GM19438 (cell line): ENCODE data around the gene INPP4A.

ENCODE experiments used
- ATAC-seq: cut with Tn5 transposase; IDR thresholded peaks from one replicate; pipeline ENCODE4 v1.9.1; 2021; ENCODE audit warnings: low read depth; ENCODE audit not compliant: unreplicated experiment

Gene INPP4A

DNA sequence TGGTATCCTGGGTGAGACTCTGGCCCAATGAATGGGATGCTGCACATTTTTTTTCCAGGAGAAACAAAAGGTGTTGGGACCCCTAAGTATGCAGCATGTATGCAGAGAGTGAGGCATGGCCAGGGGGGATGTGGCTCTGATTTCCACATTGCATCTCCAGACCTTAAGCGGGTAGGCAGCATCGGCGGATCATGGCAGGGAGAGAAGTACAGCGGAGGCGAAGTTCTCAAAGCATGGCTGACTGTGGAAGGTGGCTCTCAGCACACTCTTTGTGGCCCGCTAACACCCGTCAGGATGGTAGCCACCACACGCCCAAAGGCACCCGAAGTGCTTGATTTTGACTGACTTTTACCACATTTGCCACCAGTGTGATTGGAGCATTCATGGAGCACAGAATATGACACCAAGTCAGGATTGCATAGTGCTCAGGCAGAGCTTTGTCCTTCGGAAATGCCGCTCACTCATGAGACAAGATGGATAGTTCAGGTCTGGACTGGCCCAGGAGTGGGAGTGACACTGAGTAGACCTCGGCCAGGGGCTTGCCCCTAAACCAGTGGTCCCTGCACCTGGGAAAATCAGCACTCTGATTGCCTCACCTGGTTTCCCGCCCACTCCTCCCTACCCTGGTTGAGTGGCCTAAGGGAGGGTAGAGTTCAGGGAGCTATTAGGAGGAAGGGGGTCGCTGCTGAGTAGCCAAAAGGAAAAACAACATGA, 14.2 kb downstream of the INPP4A start:
- ATAC-seq = no peak

DNA sequence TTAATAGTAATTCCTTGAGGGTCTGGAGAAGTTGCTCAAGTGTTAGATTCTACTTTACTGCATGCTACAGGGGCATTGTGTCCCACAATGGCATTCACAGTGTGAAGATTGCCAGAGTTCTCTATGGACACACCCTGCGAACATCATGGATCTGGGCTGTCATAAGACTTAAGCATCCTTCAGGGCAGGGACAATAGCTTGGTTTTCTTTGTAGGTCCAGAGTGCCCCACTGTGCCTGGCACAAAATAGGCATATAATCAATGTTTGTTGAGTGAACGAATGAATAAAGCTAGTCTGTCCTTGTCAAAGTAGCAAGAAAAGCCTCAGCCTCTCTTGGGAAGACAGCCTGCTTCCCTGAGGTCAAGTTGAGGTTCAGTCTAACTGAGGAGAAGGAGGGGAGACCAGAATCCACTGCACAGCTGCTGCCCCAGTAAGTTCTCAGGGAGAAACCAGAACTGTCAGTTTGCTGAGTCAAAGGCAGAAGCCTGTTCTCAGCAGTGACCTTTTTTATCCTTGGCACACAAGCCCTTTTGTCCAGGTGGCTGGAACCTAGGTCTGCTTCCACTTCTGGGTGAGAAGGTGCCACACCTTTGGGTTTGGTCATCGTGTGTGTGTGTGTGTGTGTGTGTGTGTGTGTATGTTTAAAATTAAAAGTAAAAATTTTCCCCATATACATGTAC, 15.0 kb downstream of the INPP4A start:
- no peak for ATAC-seq

DNA sequence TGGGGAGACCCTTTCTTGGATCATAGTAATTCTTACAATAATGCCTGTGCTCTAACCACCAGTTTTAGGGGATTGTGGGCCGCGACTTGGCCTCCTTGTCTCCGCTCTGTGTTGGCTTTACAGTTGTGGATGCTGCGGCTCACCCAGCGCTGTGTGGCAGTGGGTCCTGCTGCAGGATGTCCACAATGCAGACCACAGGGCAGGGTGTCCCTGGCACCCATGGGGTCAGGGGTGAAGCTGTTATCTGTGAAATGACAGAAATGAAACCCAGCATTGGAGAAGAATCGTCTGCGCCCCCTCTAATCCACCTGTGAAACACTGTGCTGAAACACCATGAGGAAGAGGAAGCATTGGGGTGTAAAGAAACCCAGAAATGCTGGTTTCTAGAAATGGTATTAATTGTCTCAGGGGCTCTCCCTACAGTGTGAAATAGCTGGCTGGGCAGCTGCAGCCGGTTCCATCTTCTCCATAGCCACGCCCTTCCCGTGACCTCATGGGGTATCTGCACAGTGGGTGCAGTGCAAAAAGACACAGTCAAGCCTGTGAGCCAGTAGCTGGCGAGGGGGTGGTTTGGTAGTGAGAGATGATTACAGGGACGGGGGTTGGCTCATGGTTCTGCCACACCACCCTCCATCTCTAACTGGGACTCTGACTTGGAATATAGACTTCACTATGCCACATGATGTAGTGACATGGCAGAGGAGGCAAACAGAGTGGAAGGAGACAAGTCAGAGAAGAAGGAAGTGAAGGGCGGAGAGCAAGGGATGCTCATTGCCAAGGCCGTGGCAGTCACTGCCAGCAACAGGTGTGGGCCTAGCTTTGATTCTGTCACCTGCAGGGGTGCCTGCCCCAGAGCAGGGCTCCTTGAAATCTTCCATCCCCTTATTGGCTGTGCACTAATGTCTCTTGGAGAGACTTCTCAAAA, 16.2 kb downstream of the INPP4A start:
- peak; percentile 52 for ATAC-seq

GRCh38 chr2:98461498-98462049, 16.9 kb downstream of the INPP4A start:
- ATAC-seq = no peak

DNA sequence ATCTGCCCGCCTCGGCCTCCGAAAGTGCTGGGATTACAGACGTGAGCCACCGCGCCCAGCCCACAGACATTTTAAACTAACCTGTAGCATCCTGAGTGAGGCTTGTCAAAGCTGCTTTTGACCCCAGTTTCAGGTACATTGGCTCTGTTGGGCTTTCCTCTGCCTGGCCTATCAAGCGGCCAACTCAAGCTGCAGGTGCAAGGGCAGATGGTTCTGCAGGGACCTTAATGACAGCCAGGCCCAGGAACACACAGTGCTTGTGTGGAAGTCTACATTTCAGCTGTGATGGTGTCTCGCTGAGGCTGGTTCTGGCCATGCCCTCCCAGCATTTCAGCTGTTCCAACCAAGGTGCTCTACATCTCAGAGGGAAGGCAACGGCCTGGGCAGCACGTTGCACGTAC, 18.4 kb downstream of the INPP4A start:
- ATAC-seq = no peak

DNA sequence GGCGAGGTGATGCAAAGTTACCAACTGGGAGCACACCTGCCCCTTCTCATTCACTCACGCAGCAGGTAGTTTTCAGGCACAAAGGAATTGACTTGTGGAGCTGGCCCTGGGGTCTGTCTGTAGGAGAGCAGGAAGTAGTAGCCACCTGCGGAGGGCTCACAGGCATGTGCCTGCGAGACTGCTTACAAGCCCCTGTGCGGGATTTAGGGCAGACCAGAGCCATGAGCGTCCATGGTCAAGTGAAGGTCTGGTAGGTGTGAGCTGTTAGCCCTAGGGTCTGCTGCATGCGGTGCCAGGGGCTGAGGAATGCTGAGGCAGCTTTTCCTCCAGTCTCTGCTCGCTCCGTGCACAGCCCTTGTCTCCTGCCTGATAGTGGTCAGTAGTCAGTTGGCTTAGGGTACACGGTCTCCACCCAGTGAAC, 18.9 kb downstream of the INPP4A start:
- ATAC-seq = no peak

- no peak for ATAC-seq
These were observed 19.5 kb downstream of the INPP4A start for GRCh38 chr2:98463988-98464771.

- peak; percentile 49 for ATAC-seq
These were observed 20.2 kb downstream of the INPP4A start for GRCh38 chr2:98464772-98465310.

DNA sequence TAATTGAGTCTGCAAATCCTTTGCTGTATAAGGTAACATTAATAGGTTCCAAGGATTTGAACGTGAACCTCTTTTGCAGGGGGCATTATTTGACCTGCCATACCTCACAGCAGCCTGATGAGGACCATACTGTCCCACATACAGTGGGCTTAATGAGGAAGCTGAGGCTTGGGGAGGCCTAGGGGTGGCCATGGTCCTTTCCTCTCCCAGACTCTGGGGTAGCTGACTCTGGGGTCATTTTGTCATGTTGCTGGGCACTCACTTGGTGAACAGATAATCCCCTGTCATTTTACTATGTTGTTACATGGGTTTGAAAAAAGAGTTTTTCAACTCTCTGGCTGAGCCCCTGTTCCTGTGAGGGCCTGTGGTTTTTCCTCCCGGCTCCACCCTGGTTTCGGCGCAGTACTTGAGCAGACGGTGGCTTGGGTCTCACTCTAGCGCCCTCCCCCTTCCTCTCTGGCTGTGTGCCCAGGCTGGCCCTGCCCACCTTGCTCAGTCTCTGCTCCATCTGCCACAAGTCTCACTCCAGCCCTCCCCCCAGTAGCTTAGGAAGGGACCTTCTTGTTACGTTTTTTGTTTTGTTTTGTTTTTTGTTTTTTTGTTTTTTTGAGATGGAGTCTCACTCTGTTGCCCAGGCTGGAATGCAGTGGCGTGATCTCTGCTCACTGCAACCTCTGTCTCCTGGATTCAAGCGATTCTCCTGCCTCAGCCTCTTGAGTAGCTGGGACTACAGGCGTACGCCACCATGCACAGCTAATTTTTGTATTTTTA, 21.0 kb downstream of the INPP4A start:
- ATAC-seq = peak; percentile 34

DNA sequence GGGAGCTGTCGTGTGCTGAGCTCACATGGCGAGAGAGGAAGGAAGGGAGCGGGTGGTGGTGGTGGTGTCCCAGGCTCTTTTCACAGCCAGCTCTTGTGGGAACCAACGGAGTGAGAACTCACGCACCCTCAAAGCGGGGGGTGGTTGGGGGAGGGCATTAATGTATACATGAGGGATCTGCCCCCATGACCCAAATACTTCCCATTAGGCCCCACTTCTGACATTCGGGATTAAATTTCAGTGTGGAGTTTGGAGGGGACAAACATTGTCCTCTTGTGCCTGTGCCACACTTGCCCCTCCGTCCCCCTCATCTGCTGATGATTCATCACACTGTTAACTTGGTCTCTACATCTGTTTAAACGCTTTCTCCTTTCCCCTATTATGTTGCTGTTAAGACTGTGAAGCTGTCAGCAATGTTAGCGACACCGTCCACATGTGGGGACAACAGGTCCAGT, 22.5 kb downstream of the INPP4A start:
- ATAC-seq = no peak

- ATAC-seq = no peak
These were observed 23.0 kb downstream of the INPP4A start for GRCh38 chr2:98467652-98468051.

- no peak for ATAC-seq
These were observed 24.1 kb downstream of the INPP4A start for GRCh38 chr2:98468621-98469236.

DNA sequence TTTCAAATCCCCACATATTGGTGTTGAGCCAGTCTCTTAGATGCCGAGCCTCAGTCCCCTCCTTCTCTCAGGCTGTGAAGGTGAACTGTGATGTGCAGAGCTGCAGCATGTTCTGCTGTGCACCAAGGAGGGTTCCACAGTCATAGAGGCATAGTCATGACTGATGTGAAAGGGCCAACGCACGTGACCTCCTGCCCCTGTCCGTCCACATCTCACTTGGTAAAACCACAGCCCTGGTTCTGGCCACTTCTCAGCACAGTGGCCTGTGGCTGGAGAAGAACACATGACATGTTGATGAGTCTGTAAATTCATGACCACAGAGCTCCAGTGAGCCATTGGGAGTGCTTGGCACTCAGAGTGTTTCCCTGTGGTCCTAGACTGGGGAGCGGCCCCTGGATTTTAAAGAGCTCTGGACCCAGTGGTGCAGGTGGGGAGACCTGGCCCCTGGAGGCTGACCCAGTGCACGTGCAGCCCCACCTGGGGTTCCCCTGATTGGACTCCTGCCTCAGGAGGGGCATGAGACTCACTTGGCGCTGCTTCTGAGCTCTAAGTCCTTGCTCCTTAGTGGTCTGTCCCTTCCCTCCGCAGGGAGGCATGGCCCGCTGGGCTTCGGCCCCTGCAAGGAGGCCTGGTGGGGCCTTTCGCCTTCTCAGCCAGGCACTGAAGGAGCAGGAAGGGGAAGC, 25.3 kb downstream of the INPP4A start:
- ATAC-seq = no peak

GRCh38 chr2:98470851-98471255, 26.2 kb downstream of the INPP4A start:
- peak; percentile 28 for ATAC-seq

DNA sequence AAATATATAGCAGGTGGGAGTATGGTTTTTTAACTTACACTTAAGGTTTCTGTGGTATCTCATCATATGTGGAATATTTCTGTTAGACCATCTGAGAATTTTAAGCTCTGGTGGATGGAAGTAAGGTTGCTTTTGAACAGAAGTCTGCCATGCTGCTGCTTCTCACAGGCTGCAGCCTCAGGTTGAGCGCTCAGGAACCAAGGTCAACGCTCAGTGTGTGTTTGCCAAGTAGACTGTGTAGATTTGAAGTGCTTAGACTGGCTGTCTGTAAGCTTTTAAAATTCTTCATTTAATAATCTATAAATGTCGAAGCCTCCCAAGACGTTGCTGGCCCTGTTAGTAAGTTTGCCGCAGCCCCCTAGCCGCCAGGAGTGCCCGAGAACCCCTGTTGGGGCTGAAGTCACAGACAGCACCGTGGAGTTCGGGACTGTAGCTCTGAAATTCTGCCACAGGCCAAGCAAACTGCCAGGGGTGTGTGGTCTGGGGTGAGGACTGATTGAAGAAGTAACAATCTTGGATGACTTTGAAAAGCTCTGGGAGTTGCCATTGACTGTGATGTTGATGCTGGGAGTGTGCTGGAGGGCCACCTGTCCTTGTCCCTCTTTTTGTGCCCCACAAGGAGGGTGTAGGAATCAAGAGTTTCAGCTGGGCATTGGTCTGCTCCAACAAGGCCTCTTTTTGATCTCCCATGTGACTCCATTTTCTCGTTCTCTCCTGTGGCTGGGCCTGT, 26.9 kb downstream of the INPP4A start:
- no peak for ATAC-seq

DNA sequence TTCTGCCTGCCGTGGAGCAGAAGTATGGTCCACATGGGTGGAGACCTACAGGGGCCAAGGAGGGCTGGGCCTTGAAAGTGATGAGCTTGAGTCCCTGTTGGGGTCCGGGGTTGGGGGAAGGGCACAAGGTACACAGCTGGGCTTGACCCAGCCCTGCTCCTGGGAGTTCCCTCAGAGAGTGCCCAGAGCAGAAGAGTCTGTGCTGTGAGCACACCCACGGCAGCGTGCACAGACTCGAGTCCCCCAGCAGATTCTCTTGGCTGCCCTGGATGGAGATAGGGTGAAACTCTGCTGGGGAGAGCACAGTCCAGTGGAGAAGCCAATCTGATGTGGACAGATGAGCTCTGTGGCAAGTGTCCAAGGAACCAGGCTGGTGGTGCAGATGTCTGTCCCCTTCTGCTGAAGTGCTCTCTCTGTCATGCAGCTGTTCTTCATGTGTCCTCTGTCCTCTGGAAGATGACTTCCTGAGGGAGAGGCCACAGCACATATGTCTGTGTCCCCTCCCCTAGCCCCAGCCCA, 27.5 kb downstream of the INPP4A start:
- no peak for ATAC-seq
